Type B pancreatic cell (in vitro differentiated cells): ENCODE results near the gene RBM19. TPM values are rescaled to one million over a fixed set of nuclear protein-coding genes. Genes with fewer than 3 reads are reported as not detected.

Experiments
- DNase-seq: peaks from one replicate; pipeline ENCODE4 v3.0.0; 2021; ENCODE audit warnings: mixed read lengths; ENCODE audit not compliant: unreplicated experiment; ENCODE audit errors: extremely low spot score
- H3K27ac Mint-ChIP-seq: 2 replicates; pipeline ENCODE4 v1.8.0; 2021; ENCODE audit warnings: mild to moderate bottlenecking, mixed read lengths
- H3K27me3 Mint-ChIP-seq: 2 replicates; pipeline ENCODE4 v1.8.0; 2021; ENCODE audit warnings: mixed read lengths
- H3K36me3 Mint-ChIP-seq: 2 replicates; pipeline ENCODE4 v1.8.0; 2021; ENCODE audit warnings: mixed read lengths
- H3K4me1 Mint-ChIP-seq: one replicate; pipeline ENCODE4 v1.8.0; 2021; ENCODE audit warnings: mixed read lengths; ENCODE audit not compliant: unreplicated experiment
- H3K4me3 Mint-ChIP-seq: 2 replicates; pipeline ENCODE4 v1.8.0; 2021; ENCODE audit warnings: mild to moderate bottlenecking, mixed read lengths
- H3K9me3 Mint-ChIP-seq: 2 replicates; pipeline ENCODE4 v1.8.0; 2021; ENCODE audit warnings: mixed read lengths
- CTCF ChIP-seq: fragments of 200-600 bp; sonication (generic); conservative IDR thresholded peaks from 2 replicates; pipeline ENCODE4 v1.5.0; 2021; ENCODE audit warnings: antibody characterized with exemption, mild to moderate bottlenecking
- total RNA-seq: library from RNA; stranded (reverse); gene quantifications from 2 replicates; pipeline ENCODE4 v1.2.1, GENCODE V29; 2021; ENCODE audit warnings: low replicate concordance

Gene RBM19
- total RNA-seq, 1 donor from 2014 or later, result 37.8 TPM

DNA sequence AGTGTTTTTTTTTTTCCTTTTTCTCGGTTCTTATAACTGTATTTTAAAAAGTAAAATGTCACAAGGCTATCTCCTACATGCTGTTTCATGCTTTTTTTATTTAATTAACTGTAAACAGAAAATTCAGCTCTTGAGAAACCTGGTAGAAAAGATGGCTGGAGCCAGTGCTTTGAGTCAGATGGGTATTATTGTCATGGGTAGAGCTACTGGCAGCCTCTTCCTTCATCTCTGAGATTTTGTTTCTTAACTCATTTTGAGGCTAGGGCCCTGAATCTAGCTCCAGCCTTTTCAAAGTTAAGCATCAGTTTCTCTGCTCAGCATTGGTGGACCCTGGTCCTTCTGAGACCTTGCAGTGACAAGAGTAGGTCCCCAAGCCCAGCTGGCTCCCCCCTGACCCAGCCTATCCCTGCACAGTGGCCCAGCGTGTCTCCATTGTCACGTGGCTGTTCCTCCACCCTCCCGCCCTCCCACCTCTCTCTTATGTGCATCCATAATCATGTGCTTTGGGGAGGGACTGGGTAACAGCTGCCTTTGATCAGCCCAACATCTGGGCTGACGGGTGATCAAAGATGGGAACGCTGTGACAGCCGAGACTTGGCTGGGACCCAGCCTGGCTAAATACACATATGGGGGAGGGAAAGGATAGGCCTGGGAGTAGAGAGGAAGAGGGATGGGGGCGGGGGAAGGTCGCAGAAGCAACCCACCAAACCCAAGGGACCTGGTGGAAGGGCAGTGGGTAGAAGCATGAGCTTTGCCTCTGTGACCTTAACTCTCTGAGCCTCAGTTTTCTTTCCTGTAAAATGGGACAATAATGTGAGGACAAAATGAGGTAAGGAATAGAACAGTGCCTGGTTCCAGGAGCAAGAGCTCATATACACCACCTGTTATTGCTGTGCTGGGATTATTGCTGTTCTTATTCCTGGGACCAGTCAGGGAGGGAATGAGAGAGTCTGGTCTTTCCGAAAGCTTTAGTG is 24.4 kb upstream of the RBM19 start:
- no peak overlapping the region for H3K4me3 Mint-ChIP-seq
- no peaks in the 10 kb centered on the region for H3K36me3 Mint-ChIP-seq
- TF ChIP-seq CTCF, result no peak
- no peaks in the 10 kb centered on the region for H3K4me1 Mint-ChIP-seq
- no peaks in the 10 kb centered on the region for H3K9me3 Mint-ChIP-seq
- H3K27me3 Mint-ChIP-seq, result peaks cover 70% of the 10 kb centered on the region
- H3K27ac Mint-ChIP-seq, result no peak overlapping the region
- DNase-seq, result no peak

DNA sequence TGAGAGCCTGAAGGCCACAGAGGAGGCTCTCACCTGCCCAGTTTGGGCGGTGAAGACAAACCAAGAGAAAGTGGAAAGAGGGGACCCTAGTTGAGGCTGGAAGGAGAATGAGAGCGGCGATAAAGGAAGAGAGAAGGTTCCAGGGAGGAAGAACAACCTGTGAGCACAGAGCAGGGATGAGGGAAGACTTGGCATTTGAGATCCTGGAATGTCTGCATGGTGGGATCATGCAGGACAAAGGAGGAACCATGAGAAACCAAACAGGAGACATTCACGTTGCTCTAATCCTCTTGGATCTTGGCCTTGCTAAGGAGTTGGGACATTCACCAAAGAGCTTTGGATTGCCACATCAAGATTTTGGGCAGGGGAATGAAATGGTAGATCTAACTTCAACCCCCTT is 22.9 kb upstream of the RBM19 start:
- Mint-ChIP-seq H3K4me1 (no peaks in the 10 kb centered on the region), H3K27me3 (peaks cover 59% of the 10 kb centered on the region), H3K36me3 (no peaks in the 10 kb centered on the region), H3K4me3 (no peak overlapping the region), H3K27ac (no peak overlapping the region), H3K9me3 (no peaks in the 10 kb centered on the region)
- no peak for TF ChIP-seq CTCF
- DNase-seq, result no peak

GRCh38 chr12:113988064-113988451 is 21.9 kb upstream of the RBM19 start:
- Mint-ChIP-seq H3K9me3 (no peaks in the 10 kb centered on the region), H3K27ac (no peak overlapping the region), H3K27me3 (peaks cover 60% of the 10 kb centered on the region), H3K36me3 (no peaks in the 10 kb centered on the region), H3K4me1 (no peaks in the 10 kb centered on the region), H3K4me3 (no peak overlapping the region)
- DNase-seq, result no peak
- no peak for TF ChIP-seq CTCF

DNA sequence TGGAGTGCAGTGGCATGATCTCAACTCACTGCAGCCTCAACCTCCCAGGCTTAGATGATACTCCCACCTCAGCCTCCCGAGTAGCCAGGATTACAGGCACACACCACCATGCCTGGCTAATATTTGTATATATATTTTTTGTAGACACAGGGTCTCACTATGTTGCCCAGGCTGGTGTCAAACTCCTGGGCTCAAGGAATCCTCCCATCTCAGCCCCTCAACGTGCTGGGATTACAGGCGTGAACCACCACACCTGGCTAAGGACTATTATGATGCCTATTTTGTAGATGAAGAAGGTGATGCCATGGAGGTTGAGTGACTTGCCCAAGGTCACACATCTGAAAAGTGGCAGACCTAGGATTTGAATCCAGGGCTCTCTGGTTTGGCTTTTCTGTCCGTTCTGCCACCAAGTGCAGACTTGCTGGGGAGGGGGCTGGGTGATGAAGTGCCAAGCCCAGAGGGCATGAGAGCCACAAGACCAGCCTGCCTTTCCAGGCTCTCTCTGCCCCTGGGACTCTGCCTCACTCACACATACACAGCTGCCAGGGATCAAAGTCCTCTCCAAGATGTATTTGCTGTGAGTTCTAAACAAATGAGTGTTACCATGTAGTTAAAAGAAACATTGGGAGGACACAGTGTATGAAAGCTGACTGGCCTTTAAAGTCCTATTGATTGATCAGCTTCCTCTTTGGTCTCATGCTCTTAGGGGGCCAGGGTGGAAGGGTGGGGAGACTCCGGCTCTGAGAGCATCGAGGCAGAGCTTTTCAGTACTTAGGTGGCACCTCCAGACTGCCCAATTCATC is 21.3 kb upstream of the RBM19 start:
- no peaks in the 10 kb centered on the region for H3K36me3 Mint-ChIP-seq
- H3K27me3 Mint-ChIP-seq, result peaks cover 54% of the 10 kb centered on the region
- no peak for DNase-seq
- H3K9me3 Mint-ChIP-seq, result no peaks in the 10 kb centered on the region
- TF ChIP-seq CTCF, result no peak
- no peaks in the 10 kb centered on the region for H3K4me1 Mint-ChIP-seq
- no peak overlapping the region for H3K4me3 Mint-ChIP-seq
- no peak overlapping the region for H3K27ac Mint-ChIP-seq

GRCh38 chr12:113984464-113984863 is 18.3 kb upstream of the RBM19 start:
- Mint-ChIP-seq H3K36me3 (no peaks in the 10 kb centered on the region), H3K27ac (no peak overlapping the region), H3K4me3 (no peak overlapping the region), H3K27me3 (peaks cover 45% of the 10 kb centered on the region), H3K4me1 (no peaks in the 10 kb centered on the region), H3K9me3 (no peaks in the 10 kb centered on the region)
- no peak for TF ChIP-seq CTCF
- no peak for DNase-seq
